Astrocyte (in vitro differentiated cells and primary cell): Measurements from ENCODE around the gene C6orf89. TPM values are rescaled to one million over a fixed set of nuclear protein-coding genes. Genes with fewer than 3 reads are reported as not detected.

ENCODE experiments used
- DNase-seq: peaks from one replicate; pipeline ENCODE4 v3.0.0-alpha.2; 2010; ENCODE audit warnings: low read depth
- FAIRE-seq: peaks from 2 replicates; lab custom pipeline; 2011; peaks lifted over from hg19 to GRCh38; lab: Jason Lieb, UNC
- H2AFZ ChIP-seq: 2 replicates; pipeline ENCODE4 v1.6.0; 2012; ENCODE audit warnings: low read depth, low read length, inconsistent platforms
- H3K27ac ChIP-seq: 2 replicates; pipeline ENCODE4 v1.5.1; 2011; ENCODE audit warnings: low read depth, low read length, inconsistent platforms
- H3K27me3 ChIP-seq: 2 replicates; pipeline ENCODE4 v1.6.0; 2011; ENCODE audit warnings: low read length, inconsistent platforms; ENCODE audit not compliant: insufficient read depth
- H3K36me3 ChIP-seq: 2 replicates; pipeline ENCODE4 v1.5.1; 2011; ENCODE audit warnings: low read length, inconsistent platforms; ENCODE audit not compliant: insufficient read depth
- H3K4me1 ChIP-seq: 2 replicates; pipeline ENCODE4 v1.5.1; 2011; ENCODE audit warnings: low read length, inconsistent platforms; ENCODE audit not compliant: insufficient read depth
- H3K4me2 ChIP-seq: 2 replicates; pipeline ENCODE4 v1.6.0; 2012; ENCODE audit warnings: low read length, inconsistent platforms
- H3K4me3 ChIP-seq: 2 replicates; pipeline ENCODE4 v1.5.1; 2011; ENCODE audit warnings: low read depth, mild to moderate bottlenecking, low read length, inconsistent platforms; ENCODE audit not compliant: insufficient read depth
- H3K79me2 ChIP-seq: 2 replicates; pipeline ENCODE4 v1.6.0; 2012; ENCODE audit warnings: mild to moderate bottlenecking, low read length, inconsistent platforms; ENCODE audit not compliant: insufficient read depth
- H3K9ac ChIP-seq: 2 replicates; pipeline ENCODE4 v1.6.0; 2012; ENCODE audit warnings: mild to moderate bottlenecking, low read length, inconsistent platforms
- H3K9me3 ChIP-seq: 2 replicates; pipeline ENCODE4 v1.5.1; 2012; ENCODE audit warnings: low read depth, mild to moderate bottlenecking, low read length, inconsistent platforms; ENCODE audit not compliant: insufficient read depth
- H4K20me1 ChIP-seq: 2 replicates; pipeline ENCODE4 v1.6.0; 2012; ENCODE audit warnings: low read length, inconsistent platforms; ENCODE audit not compliant: insufficient read depth
- H3K27ac Mint-ChIP-seq: one replicate; pipeline ENCODE4 v1.8.0; 2021; ENCODE audit warnings: mild to moderate bottlenecking, mixed read lengths; ENCODE audit not compliant: unreplicated experiment
- H3K27me3 Mint-ChIP-seq: one replicate; pipeline ENCODE4 v1.8.0; 2021; ENCODE audit warnings: low read depth, mixed read lengths; ENCODE audit not compliant: unreplicated experiment
- H3K36me3 Mint-ChIP-seq: one replicate; pipeline ENCODE4 v1.8.0; 2021; ENCODE audit warnings: low read depth, mixed read lengths; ENCODE audit not compliant: unreplicated experiment
- H3K4me1 Mint-ChIP-seq: one replicate; pipeline ENCODE4 v1.8.0; 2021; ENCODE audit warnings: low read depth, mixed read lengths; ENCODE audit not compliant: unreplicated experiment
- H3K4me3 Mint-ChIP-seq: one replicate; pipeline ENCODE4 v1.8.0; 2021; ENCODE audit warnings: mild to moderate bottlenecking, moderate library complexity, mixed read lengths; ENCODE audit not compliant: unreplicated experiment
- H3K9me3 Mint-ChIP-seq: one replicate; pipeline ENCODE4 v1.8.0; 2021; ENCODE audit warnings: mild to moderate bottlenecking, mixed read lengths; ENCODE audit not compliant: unreplicated experiment
- EZH2 ChIP-seq: IDR thresholded peaks from 2 replicates; pipeline ENCODE4 v1.6.1; 2012; ENCODE audit warnings: mild to moderate bottlenecking, low read length, inconsistent platforms; ENCODE audit not compliant: insufficient read depth
- total RNA-seq: library from RNA; stranded (reverse); gene quantifications from 2 replicates; pipeline ENCODE4 v1.2.1, GENCODE V29; 2021
- TF ChIP-seq, protein P1 (sequence below): IDR thresholded peaks from 2 replicates; pipeline ENCODE4 v1.5.1; 2011; ENCODE audit warnings: low read depth, mild to moderate bottlenecking, inconsistent platforms, low read length, moderate library complexity; ENCODE audit not compliant: insufficient read depth

C6orf89 gene
- total RNA-seq, 1 donor from 2014 or later: 37.8 TPM

GRCh38 chr6:36860126-36860525 is 25.6 kb upstream of the C6orf89 start:
- H2AFZ ChIP-seq: no peak overlapping the region
- peaks cover 37% of the 10 kb centered on the region for H4K20me1 ChIP-seq
- peaks cover 10% of the 10 kb centered on the region for H3K4me1 Mint-ChIP-seq
- H3K9me3 ChIP-seq: no peaks in the 10 kb centered on the region
- H3K4me3 ChIP-seq: no peak overlapping the region
- H3K4me1 ChIP-seq: peaks cover 9% of the 10 kb centered on the region
- no peak overlapping the region for H3K4me2 ChIP-seq
- no peak for TF ChIP-seq EZH2
- TF ChIP-seq, protein P1, sequence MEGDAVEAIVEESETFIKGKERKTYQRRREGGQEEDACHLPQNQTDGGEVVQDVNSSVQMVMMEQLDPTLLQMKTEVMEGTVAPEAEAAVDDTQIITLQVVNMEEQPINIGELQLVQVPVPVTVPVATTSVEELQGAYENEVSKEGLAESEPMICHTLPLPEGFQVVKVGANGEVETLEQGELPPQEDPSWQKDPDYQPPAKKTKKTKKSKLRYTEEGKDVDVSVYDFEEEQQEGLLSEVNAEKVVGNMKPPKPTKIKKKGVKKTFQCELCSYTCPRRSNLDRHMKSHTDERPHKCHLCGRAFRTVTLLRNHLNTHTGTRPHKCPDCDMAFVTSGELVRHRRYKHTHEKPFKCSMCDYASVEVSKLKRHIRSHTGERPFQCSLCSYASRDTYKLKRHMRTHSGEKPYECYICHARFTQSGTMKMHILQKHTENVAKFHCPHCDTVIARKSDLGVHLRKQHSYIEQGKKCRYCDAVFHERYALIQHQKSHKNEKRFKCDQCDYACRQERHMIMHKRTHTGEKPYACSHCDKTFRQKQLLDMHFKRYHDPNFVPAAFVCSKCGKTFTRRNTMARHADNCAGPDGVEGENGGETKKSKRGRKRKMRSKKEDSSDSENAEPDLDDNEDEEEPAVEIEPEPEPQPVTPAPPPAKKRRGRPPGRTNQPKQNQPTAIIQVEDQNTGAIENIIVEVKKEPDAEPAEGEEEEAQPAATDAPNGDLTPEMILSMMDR: no peak
- H3K27ac Mint-ChIP-seq: no peak overlapping the region
- H3K9ac ChIP-seq: no peak overlapping the region
- FAIRE-seq: no peak
- peaks cover 16% of the 10 kb centered on the region for H3K36me3 ChIP-seq
- H3K27me3 Mint-ChIP-seq: no peaks in the 10 kb centered on the region
- no peaks in the 10 kb centered on the region for H3K9me3 Mint-ChIP-seq
- H3K79me2 ChIP-seq: peaks cover 57% of the 10 kb centered on the region
- no peak for DNase-seq
- H3K36me3 Mint-ChIP-seq: peaks cover 25% of the 10 kb centered on the region
- no peaks in the 10 kb centered on the region for H3K27me3 ChIP-seq
- no peak overlapping the region for H3K27ac ChIP-seq
- no peak overlapping the region for H3K4me3 Mint-ChIP-seq

- Histone ChIP-seq H3K36me3 (peaks cover 8% of the 10 kb centered on the region), H3K4me2 (no peak overlapping the region), H3K9me3 (no peaks in the 10 kb centered on the region), H3K4me1 (peaks cover 9% of the 10 kb centered on the region), H3K27me3 (no peaks in the 10 kb centered on the region), H2AFZ (no peak overlapping the region), H3K79me2 (peaks cover 76% of the 10 kb centered on the region), H4K20me1 (peaks cover 48% of the 10 kb centered on the region), H3K4me3 (no peak overlapping the region), H3K27ac (no peak overlapping the region), H3K9ac (no peak overlapping the region)
- DNase-seq (no peak), FAIRE-seq (no peak)
- TF ChIP-seq, protein P1: no peak
- TF ChIP-seq EZH2: no peak
- peaks cover 10% of the 10 kb centered on the region for H3K4me1 Mint-ChIP-seq
- peaks cover 26% of the 10 kb centered on the region for H3K36me3 Mint-ChIP-seq
- H3K27me3 Mint-ChIP-seq: no peaks in the 10 kb centered on the region
- H3K27ac Mint-ChIP-seq: no peak overlapping the region
- H3K4me3 Mint-ChIP-seq: no peak overlapping the region
- H3K9me3 Mint-ChIP-seq: no peaks in the 10 kb centered on the region
Observed at GRCh38 chr6:36862164-36862847, 23.4 kb upstream of the C6orf89 start.

- TF ChIP-seq, protein P1: no peak
- TF ChIP-seq EZH2: no peak
- H3K79me2 ChIP-seq: peaks cover 78% of the 10 kb centered on the region
- Mint-ChIP-seq H3K9me3 (no peaks in the 10 kb centered on the region), H3K36me3 (peaks cover 26% of the 10 kb centered on the region), H3K4me1 (peaks cover 10% of the 10 kb centered on the region), H3K4me3 (no peak overlapping the region), H3K27me3 (no peaks in the 10 kb centered on the region), H3K27ac (no peak overlapping the region)
- DNase-seq: no peak
- H3K9ac ChIP-seq: no peak overlapping the region
- peaks cover 48% of the 10 kb centered on the region for H4K20me1 ChIP-seq
- no peak overlapping the region for H3K27ac ChIP-seq
- peaks cover 8% of the 10 kb centered on the region for H3K36me3 ChIP-seq
- H3K27me3 ChIP-seq: no peaks in the 10 kb centered on the region
- no peak overlapping the region for H2AFZ ChIP-seq
- H3K4me2 ChIP-seq: no peak overlapping the region
- H3K9me3 ChIP-seq: no peaks in the 10 kb centered on the region
- FAIRE-seq: no peak
- no peak overlapping the region for H3K4me3 ChIP-seq
- peaks cover 9% of the 10 kb centered on the region for H3K4me1 ChIP-seq
Observed at GRCh38 chr6:36862848-36863382, 22.8 kb upstream of the C6orf89 start.
